Epidermal melanocyte (primary cell): ENCODE data around the gene CDCA3.
"Not testable (repeated sequence)": the region's sequence is repeated elsewhere in the genome, so short reads cannot be mapped to it uniquely, and the experiment has no call there.

Experiments
- DNase-seq: peaks from one replicate; pipeline ENCODE4 v3.0.0; 2011; ENCODE audit warnings: low spot score; ENCODE audit not compliant: insufficient read length

CDCA3 gene

GRCh38 chr12:6872073-6873048 lies 21.3 kb upstream of the CDCA3 start:
- peak; percentile 79 for DNase-seq

- DNase-seq, result no peak
These were observed 20.2 kb upstream of the CDCA3 start for GRCh38 chr12:6871052-6871957.

DNA sequence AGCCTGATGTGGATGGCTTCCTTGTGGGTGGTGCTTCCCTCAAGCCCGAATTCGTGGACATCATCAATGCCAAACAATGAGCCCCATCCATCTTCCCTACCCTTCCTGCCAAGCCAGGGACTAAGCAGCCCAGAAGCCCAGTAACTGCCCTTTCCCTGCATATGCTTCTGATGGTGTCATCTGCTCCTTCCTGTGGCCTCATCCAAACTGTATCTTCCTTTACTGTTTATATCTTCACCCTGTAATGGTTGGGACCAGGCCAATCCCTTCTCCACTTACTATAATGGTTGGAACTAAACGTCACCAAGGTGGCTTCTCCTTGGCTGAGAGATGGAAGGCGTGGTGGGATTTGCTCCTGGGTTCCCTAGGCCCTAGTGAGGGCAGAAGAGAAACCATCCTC lies 19.2 kb upstream of the CDCA3 start:
- not testable (repeated sequence) for DNase-seq

GRCh38 chr12:6869049-6870021 lies 18.2 kb upstream of the CDCA3 start:
- peak; percentile 81 for DNase-seq

DNA sequence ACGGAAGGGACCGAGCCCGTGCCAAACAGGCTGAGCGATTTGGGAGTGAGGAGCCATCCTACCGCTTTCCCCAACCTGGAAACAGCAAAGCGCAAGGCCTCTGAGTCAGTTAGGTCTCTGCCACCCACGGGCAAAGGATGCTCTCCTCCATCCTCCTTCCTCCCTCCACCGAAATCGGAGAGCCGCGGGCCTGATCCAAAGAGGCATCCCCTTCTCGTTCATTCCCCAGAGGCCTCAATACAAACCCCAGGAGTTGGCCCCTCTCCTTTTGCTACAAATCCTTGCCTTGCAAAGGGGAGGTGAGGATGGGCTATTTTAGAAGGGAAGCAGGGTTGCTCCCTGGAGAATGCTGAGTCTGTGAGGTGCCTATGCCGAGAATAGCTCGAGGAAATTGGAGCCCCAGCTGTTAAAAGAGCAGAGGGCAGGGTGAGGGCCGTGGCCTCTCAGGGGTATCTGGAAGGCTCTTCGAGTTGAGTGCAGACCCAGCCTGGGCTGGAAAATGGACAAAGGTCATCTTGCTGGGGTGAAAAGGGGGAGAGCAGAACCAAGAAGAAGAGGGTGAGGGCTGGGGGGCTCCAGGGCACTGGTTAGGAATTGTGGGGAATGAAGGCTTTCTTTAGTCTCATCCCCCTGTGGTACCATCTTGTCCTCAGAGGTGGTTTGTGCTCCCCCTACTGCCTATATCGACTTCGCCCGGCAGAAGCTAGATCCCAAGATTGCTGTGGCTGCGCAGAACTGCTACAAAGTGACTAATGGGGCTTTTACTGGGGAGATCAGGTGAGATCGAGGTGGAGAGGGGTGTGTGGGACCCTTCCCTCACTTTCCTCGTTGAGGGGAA lies 17.3 kb upstream of the CDCA3 start:
- DNase-seq, result no peak

- DNase-seq, result peak; percentile 82
These were observed 16.5 kb upstream of the CDCA3 start, which contains the start of gene TPI1 for GRCh38 chr12:6867413-6868210. TPI1 (plus strand) TSS chr12:6867531; CDS start chr12:6867567, 36 bp downstream.

- DNase-seq, result no peak
These were observed 15.9 kb upstream of the CDCA3 start for GRCh38 chr12:6866920-6867412.

GRCh38 chr12:6866163-6866919 lies 15.3 kb upstream of the CDCA3 start:
- DNase-seq, result no peak

DNA sequence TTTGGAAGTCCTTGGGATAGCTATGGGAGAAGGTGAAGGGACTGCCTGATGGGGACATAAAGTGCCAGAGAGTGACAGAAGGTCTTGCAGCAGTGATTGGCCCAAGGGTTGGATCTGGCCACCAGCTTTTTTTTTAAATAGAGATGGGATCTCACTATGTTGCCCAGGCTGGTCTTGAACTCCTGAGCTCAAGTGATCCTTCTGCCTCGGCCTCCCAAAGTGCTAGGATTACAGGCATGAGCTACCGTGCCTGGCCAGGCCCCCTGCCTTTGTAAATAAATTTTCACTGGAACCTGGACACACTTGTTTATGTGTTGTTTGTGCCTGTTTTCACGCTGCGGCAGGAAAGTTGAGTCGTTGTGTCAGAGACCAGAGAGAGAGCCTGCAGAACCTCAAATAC lies 14.2 kb upstream of the CDCA3 start:
- not testable (repeated sequence) for DNase-seq

GRCh38 chr12:6863586-6864321 lies 12.7 kb upstream of the CDCA3 start:
- DNase-seq, result no peak

DNA sequence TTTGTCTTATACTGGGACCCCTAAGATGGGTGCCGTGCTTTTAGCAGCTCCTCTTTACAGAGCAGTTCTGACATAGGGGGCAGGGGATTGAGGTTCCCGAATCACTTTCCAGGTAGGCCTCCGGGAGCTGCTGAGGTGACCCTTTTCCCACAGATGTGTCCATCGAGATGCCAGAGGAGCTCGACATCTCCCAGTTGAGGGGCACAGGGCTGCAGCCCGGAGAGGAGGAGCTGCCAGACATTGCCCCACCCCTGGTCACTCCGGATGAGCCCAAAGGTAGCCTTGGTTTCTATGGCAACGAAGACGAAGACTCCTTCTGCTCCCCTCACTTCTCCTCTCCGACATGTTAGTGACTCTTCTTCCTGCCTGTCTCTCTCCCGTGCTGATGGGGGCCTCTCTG lies 11.9 kb upstream of the CDCA3 start:
- DNase-seq, result no peak

DNA sequence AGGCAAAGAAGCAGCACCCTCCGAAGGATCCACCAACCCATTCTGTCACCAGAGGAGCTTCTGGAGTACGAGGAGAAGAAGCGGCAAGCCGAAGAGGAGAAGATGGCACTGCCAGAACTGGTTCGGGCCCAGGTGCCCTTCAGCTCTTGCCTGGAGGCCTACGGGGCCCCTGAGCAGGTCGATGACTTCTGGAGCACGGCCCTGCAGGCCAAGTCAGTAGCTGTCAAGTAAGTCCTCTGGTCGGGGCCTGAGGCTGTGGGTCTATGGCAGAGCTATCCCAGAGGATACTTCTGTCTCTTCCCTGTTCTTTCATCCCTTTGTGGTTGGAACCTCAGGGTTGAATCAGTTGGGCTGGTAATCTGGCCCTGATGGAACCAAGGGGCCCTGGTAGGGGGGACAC lies 10.3 kb upstream of the CDCA3 start:
- DNase-seq, result no peak

DNA sequence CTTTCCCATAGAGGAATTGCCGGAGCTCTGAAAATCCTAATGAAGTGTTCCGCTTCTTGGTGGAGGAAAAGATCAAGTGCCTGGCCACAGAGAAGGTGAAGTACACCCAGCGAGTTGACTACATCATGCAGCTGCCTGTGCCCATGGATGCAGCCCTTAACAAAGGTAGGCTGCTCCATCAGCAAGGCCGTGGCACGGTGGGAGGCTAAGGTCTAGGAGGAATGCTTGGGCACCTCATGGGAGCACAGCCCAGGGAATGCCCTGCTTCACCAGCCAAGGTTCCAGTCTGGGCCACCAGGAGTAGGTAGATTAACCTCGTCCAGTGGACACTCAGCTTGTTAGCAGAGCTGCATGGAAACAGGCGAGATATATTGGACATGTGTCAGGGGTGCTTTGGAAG lies 9.9 kb upstream of the CDCA3 start:
- DNase-seq, result no peak

GRCh38 chr12:6860116-6860515 lies 9.0 kb upstream of the CDCA3 start:
- DNase-seq, result no peak

DNA sequence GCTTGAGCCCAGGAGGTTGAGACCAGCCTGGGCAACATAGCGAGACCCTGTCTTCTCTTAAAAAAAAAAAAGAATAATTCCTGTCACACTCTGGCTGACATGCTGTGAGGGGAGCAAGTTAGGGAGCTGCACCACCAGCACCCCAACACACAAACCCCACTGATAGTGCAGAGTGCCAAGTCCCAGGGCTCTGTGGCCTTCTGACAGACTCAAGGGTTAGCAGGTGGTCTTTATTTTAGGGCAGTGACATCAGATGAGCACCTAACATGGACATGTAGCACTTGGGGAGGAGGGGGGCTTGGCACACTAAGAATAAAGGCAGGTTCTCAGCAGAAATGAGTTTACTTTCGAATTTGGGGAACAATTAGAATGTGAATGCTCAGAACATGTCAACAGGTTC lies 7.7 kb upstream of the CDCA3 start:
- no peak for DNase-seq

GRCh38 chr12:6855322-6855721 lies 4.2 kb upstream of the CDCA3 start:
- no peak for DNase-seq

DNA sequence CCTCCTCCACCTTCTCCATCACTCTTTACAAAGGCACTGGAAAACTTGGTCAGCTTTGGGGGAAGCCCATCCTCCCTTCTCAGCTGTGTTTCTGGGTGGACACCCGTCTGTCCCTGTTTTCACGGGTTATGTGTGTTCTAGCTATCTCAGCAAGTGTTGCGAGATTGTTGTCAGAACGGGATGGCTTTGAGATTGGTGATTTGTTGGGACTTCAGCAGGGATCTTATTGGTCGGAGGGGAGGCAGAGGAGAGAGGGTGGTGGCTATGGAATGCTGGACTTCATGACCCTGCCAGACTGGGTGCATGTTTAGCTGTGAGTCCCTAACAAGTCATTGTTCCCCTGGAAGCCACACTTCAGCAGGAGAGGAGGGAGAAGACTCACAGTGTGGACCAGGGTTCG lies 3.0 kb upstream of the CDCA3 start:
- DNase-seq, result no peak
